Fibroblast of upper back skin (primary cell): Measurements from ENCODE around the gene HSBP1L1.
A peak's percentile ranks its signal among the peaks of the same experiment; 100 is the strongest.

Experiments used
- DNase-seq: peaks from one replicate; pipeline ENCODE4 v3.0.0-alpha.2; 2013

The HSBP1L1 gene

DNA sequence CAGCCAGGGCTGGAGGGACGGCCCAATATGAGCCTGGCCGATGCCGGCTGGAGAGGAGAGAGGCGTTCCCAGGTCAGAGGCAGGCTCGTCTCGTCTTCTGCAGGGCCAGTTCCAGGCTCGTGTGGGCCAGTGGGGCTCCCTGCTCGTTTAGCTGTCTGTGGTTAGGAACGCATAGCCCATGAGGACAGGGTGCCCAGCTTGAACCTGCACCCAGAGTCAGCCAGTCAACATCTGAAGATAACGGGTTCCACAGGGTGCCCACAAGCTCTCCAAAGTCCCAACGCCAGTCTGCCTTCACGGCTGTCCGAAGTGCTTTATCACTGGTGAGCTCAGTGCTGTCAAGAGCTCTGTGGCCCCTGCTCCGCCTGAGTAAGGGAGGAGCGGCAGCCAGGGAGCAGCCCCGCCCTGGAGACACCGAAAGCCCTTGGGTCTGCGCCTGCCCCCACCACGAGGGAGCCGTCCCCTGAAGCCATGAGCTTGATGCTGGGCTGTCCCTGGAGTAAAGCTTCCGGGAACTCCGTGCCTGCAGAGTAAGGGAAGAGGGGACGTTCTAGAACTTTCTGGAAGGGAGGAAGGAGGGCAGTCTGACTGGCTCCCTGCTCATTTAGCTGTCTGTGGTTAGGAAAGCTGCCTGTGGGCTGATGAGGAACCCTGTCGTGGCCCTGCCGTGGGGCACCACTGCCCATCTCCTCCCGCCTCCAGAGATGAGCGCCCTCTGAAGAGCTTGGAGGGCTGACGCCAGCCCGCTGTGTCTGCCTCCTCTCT, 2.7 kb upstream of the HSBP1L1 start:
- no peak for DNase-seq

DNA sequence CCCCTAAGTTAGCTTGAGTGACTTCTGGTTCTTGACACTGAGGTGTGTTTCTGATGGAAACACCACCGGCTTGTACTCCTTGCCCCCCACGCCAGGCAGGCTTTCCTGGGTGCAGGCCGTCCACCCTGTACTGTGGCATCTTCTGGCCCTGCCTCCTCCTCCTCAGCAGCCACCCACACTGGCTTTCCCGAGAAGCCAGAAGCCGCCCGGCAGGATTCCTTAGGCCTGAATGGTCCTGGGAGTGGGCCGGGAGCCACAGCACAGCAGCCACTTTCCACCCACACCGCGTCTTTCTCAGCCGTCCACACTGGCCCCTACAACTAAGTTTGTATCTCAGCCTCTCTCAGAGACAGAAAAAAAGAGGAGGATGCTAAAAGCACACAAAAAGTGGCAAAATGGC, 2.1 kb upstream of the HSBP1L1 start:
- no peak for DNase-seq

DNA sequence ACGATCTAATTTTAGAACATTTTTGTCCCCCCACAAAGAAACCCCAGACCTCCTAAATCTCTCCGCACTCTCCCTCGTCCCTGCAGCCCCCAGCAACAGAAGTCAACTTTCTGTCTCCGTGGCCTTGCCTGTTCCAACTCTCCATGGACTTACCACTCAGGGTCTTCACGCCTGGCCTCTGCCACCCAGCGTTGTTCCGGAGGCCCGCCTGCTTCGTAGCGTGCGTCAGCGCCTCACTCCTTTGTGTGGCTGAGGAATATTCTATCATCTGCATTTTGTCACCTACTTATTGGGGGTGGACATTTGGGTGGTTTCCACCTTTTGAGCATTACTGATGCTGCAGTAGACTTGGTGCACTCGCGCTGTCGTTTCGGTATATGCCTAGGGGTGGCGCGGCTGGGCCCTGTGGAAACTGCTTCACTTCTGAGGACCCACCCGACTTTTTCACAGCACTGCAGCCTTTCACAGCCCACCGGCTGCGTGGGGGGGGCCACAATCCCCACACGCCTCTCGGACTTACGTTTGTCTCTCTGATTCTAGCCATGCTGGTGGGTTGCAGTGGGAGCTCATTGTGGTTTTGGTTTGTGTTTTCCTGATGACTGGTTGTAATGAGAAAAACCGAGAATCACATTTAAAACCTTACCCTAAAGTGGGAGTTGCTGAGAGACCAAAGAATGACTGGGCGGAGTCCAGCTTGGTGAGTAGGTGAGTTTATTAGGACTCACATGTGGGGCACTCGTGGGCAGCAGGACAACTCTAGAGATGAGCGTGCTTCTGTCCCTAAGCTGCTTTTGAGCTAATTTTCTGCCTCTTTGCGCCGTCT, 1.4 kb upstream of the HSBP1L1 start:
- no peak for DNase-seq

- no peak for DNase-seq
These were observed 649 bp upstream of the HSBP1L1 start for GRCh38 chr18:79963658-79964329.

DNA sequence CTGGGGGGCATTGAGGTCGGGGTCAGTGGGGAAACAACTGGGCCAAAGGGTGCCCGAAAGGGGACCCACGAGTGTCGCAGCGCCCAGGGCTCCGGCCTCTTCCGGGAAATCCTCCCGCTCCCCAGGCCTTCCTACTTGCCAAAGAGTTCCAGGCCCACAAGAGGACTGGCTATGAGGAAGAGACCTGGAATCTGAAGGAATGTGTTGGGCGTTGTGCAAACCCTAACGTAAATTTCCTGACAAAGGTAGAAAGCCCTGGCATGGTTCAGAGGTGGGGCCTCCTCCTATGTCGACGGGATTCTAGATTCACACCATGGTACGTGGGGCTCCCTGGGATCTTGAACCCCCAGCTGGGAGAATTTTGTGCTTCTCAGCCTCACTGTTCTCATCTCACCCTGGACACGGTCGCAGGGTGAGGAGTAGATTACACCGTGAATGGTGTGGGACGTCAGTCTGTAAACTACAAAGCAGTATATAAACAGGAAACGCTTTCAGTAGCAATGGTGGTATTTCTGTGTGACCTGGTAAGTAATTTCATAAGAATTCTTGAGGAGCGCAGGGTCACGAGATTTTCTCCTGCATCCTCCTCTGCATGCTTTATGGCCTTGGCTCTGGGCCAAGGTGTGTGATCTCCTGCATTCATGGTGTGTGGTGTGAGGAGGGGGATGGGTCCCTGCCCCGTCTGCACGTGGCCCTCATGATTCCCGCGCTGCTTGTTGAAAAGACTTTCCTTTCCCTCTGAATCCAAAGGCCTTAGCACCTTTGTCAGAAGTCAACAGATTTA, 868 bp downstream of the HSBP1L1 start:
- DNase-seq, result peak; percentile 67

GRCh38 chr18:79970419-79971133, 6.1 kb downstream of the HSBP1L1 start:
- DNase-seq, result no peak

- DNase-seq, result no peak
These were observed 6.9 kb downstream of the HSBP1L1 start for GRCh38 chr18:79971211-79971952.

DNA sequence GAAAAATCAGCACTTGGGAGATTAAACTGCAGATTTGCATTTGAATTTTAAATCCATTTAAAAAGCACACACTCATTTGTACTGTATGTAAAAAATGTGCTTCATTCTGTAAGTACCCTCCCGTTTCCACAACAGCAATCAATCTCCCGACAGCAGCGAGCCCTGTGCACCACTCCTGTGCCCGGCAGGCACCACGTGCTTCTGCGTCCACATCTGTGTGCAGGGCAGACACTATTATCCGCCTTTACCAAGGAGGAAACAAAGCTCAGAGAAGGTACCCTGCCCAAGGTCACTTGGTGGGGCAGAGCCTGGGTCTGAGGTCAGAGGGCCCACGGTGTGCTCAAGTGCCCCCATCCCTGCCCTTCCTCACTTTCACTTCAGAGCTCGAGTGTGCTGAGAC, 7.5 kb downstream of the HSBP1L1 start:
- DNase-seq, result no peak

GRCh38 chr18:79972720-79973119, 8.3 kb downstream of the HSBP1L1 start:
- DNase-seq, result no peak

- DNase-seq, result no peak
These were observed 9.1 kb downstream of the HSBP1L1 start for GRCh38 chr18:79973517-79973916.

DNA sequence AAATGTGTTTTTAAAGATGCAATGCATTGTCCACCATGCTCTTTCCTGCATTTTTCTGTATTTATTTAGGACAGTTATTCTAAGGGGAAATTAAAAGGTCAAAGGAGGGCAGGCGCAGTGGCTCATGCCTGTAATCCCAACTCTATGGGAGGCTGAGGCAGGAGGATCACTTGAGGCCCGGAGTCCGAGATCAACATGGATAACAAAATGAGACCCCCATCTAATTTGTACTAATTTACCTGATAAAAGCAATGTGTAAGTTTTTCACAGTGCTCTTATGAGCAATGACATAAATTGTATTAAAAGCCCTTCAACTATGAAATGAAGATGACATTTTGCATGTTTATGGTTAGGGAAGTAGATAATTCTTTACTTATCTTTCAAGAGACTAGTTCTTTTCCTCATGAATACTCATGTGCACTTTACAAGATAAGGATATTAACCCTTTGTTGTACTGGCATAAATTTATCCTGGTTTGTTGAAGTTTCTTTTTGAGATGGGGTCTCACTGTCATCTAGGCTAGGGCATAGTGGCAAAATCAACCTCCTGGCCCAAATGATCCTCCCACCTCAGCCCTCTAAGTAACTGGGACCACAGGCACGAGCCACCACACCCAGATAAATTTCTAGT, 9.7 kb downstream of the HSBP1L1 start:
- no peak for DNase-seq

DNA sequence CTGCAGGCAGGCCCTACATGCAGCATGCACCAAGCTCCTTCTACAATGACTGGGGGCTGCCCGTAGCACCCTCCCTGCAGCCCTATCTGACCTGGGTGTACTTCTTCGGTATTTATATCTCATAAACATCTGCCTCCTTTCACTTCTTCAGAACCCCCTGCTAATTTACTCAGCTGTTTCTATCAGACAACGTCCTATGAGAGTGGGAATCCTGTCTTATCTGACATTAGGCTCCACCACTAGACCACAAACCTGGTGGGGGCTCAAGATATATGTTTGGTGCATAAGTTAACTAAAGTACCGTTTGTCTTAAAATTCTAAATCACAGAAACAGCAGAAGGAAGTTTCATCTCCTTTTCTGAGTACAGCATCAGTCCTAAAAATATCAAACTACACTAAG, 10.6 kb downstream of the HSBP1L1 start:
- DNase-seq, result no peak

DNA sequence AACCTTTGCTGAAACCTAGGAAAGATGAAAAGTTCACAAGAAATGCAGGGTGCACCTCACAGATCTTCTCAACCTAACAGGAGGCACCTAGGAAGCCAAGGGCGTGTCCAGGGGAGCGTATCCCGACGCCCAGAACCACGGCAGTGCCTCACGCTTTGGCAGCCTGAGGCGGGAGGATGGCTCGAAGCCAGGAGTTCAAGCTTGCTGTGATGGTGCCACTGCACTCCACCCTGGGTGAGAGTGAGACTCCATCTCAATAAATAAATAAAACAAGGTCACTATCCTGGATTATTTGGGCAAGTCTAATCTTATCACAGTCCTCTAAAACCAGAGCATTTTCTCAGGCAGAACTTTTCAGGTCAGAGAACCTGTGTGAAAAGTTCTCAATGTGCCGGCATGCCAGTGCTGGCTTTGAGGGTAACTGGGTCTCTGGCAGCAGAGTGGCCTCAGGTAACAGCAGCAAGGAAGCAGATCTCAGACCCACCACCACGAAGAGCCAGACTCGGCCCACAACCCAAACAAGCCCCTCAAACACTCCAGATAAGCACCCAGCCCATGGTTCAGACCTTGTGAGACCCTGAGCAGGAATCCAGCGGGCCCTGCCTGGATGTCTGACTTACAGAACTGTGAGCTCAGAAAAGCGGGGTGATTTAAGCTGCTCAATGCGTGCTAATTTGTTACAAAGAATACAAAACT, 11.7 kb downstream of the HSBP1L1 start:
- DNase-seq, result no peak

DNA sequence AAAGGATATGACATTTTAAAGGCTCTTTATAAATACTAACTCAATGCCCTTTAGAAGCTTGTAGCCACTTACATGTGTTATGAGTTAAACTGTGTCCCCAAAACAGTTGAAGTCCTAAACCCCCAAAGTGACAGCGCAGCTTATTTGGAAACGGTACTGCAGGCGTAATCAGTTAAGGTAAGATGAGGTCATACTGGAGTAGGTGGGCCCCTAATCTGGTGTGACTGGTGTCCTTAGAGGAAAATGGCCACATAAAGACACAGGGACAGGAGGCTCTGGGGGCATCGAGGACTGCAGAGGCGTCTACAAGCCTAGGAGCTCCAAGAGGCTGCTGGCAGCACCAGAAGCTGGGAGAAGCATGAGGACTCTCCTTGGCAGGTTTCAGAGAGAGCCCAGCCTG, 15.4 kb downstream of the HSBP1L1 start:
- DNase-seq, result no peak

GRCh38 chr18:79980585-79980984, 16.1 kb downstream of the HSBP1L1 start:
- DNase-seq, result no peak

GRCh38 chr18:79982736-79983135, 18.3 kb downstream of the HSBP1L1 start:
- no peak for DNase-seq

- no peak for DNase-seq
These were observed 18.8 kb downstream of the HSBP1L1 start for GRCh38 chr18:79983253-79983652.

DNA sequence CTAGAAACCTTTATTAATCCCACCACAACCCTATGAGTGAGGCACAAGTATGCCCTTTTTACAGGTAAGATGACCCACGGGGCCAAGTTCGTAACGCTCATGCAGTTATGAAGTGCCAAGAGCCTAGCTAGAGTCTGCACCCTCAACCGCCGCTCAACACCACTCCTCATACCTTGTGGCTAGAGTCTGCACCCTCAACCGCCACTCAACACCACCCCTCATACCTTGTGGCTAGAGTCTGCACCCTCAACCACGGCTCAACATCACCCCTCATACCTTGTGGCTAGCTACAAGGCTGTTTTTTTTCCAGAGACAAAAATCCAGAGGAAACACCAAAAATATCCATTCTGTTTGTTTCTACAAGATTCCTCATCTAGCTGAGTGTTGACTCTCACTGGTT, 19.4 kb downstream of the HSBP1L1 start:
- no peak for DNase-seq

DNA sequence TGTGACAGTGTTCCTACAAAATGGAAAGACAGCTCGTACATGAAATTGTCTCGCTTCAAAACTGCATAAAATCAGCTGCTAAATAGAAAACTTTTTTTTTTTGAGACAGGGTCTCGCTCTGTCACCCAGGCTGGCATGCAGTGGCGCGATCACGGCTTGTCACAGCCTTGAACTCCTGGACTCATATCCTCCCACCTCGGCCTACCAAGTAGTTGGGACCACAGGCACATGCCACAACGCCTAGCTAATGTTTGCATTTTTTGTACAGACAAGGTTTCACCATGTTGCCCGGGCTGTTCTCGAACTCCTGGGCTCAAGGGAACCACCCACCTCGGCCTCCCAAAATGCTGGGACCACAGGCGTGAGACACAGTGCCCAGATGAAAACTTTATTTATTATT, 20.7 kb downstream of the HSBP1L1 start:
- DNase-seq, result no peak

DNA sequence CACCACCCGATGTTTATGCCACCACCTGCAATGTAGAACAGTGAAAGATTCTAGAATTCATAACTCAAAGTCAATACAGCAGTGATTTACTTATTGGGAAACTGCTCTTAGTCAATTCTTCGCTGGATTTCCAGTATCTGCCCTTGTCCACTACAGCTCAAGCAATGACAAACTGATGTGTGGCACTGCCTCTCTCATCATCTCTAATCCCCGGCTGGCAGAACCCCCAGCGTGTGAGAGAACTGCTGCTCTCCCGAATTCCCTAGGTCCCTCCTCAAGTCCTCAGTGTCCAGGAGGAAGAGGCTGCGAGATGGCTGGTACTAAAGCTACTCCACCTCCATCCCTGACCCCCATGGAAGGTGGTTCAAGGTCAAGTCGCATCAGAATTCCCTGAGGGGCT, 22.3 kb downstream of the HSBP1L1 start:
- no peak for DNase-seq
